ENCODE results near the gene NRXN3.

The NRXN3 gene

DNA sequence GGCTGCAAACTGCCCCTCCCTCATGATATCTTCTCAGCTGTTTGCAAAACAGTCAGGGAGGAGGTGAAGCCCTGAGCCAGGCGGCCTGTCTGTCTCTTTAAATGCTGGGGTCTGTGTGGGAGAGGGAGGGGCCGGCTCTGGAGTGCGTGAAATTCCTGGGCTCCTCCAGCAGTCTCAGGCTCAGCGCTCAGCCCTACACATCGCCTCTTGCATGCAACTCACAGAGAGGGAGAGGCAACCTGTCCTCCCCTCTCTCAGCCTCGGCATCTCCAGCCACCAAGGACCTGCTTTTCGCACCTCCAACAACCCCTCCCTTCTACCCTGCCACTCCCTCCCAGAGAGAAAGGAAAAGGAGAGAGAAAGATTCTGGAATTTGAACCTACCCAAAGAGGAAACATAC lies at the start of gene NRXN3:
Gene NRXN3, plus strand, starts transcription at position 171 of the 400 bp plus-strand sequence. CDS start 72,721 bp downstream, outside the sequence.
- in situ Hi-C loops (cut with MboI; ENCODE audit: low pct_unique_long_range_greater_than_20kb, low sequenced_read_pairs, unreplicated experiment), result no loop called here
- TF ChIP-seq, protein P1, sequence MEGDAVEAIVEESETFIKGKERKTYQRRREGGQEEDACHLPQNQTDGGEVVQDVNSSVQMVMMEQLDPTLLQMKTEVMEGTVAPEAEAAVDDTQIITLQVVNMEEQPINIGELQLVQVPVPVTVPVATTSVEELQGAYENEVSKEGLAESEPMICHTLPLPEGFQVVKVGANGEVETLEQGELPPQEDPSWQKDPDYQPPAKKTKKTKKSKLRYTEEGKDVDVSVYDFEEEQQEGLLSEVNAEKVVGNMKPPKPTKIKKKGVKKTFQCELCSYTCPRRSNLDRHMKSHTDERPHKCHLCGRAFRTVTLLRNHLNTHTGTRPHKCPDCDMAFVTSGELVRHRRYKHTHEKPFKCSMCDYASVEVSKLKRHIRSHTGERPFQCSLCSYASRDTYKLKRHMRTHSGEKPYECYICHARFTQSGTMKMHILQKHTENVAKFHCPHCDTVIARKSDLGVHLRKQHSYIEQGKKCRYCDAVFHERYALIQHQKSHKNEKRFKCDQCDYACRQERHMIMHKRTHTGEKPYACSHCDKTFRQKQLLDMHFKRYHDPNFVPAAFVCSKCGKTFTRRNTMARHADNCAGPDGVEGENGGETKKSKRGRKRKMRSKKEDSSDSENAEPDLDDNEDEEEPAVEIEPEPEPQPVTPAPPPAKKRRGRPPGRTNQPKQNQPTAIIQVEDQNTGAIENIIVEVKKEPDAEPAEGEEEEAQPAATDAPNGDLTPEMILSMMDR (IDR thresholded peaks at IDR 0.05; ENCODE audit: extremely low read depth, insufficient read depth, missing control alignments), result no peak
- DNase-seq (ENCODE audit: low spot score), result no peak

DNA sequence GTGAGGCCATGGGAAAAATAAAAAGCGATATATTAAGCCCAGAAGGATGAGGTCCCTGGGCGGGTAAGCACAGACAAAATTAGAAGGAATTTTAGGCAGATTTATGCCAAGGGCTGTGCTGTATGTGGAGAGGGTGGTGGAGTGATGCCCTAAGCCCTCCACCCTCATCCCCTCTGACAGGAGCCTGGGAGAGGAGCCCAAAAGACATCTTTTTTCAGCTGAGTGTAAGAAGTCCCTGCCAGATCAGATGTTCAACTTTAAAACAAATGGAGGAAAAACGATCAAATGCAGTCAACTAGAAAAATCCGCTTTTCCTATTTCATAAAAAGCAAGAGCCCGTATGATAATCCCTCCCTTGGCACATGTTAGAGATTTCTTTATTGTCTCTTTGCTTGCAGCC lies 47.7 kb upstream of the NRXN3 start:
- TF ChIP-seq, protein P1 (IDR thresholded peaks at IDR 0.05; ENCODE audit: extremely low read depth, insufficient read depth, missing control alignments), result no peak
- no peak for DNase-seq (ENCODE audit: low spot score)
- in situ Hi-C loops (cut with MboI; ENCODE audit: low pct_unique_long_range_greater_than_20kb, low sequenced_read_pairs, unreplicated experiment), result no loop called here

DNA sequence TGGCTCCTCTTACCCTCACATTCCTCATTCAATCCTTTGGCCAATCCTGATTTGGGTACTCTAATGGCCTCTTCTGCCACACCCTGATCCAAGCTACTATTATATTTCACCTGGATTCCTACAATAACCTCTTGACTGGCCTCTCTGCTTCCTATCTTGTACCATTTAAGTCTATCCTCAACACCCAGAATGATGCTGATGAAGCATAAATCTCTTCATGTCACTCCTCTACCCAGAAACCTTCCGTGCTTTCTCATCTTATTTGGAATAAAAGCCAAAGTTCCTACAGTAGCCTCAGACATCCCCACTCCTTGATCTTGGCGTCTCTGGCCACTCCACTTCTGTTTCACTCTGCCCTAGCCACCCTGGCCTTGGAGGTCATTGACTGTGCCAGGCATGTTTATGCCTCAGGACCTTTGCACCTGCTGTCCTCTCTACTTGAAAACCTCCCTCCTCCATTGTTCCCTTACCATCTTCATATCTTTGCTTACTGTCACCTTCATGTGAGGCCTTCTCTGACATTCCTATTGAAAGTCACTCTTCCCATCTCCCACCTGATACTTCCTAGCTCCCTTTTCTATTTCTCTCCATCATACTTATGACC lies 46.4 kb upstream of the NRXN3 start:
- TF ChIP-seq, protein P1 (IDR thresholded peaks at IDR 0.05; ENCODE audit: extremely low read depth, insufficient read depth, missing control alignments), result no peak
- in situ Hi-C loops (cut with MboI; ENCODE audit: low pct_unique_long_range_greater_than_20kb, low sequenced_read_pairs, unreplicated experiment), result no loop called here
- DNase-seq (ENCODE audit: low spot score), result no peak

DNA sequence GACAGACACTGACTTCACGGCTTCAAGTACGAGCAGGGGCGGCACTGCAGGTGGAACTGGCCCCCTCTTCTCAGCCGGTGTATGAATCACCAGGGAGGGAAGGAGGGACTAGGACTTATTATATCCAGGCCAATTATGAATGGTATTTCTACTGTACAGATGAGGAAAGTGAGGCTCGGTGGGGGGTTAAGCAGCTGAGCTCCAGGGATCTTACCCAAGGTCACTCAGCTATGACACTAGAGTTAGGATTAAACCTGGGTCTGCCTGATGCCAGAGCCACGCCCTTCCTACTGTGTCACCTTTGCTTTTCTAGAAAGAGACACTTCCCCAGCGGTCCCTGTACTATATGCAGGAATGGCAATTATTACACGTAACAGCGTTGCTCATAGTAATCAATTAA lies 42.2 kb upstream of the NRXN3 start:
- no peak for DNase-seq (ENCODE audit: low spot score)
- in situ Hi-C loops (cut with MboI; ENCODE audit: low pct_unique_long_range_greater_than_20kb, low sequenced_read_pairs, unreplicated experiment), result no loop called here
- TF ChIP-seq, protein P1 (IDR thresholded peaks at IDR 0.05; ENCODE audit: extremely low read depth, insufficient read depth, missing control alignments), result no peak

DNA sequence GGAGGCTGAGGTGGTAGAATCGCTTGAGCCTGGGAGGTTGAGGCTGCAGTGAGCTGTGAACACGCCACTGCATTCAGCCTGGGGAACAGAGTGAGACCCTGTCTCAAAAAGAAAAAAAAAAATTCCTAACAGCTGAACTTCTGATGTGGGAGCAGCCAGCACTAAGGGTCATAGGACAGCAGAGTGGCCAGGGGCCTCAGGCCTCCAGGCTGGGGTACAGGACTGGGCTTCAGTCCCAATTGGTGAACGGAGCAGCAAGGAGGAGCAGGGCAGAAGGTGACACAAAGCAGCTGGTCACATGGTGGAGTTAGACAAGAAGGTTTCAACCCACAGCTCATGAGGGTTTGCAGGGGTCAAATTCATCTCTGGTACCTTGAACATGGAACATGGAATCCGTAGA lies 40.8 kb upstream of the NRXN3 start:
- TF ChIP-seq, protein P1 (IDR thresholded peaks at IDR 0.05; ENCODE audit: extremely low read depth, insufficient read depth, missing control alignments), result no peak
- no peak for DNase-seq (ENCODE audit: low spot score)
- in situ Hi-C loops (cut with MboI; ENCODE audit: low pct_unique_long_range_greater_than_20kb, low sequenced_read_pairs, unreplicated experiment), result no loop called here

DNA sequence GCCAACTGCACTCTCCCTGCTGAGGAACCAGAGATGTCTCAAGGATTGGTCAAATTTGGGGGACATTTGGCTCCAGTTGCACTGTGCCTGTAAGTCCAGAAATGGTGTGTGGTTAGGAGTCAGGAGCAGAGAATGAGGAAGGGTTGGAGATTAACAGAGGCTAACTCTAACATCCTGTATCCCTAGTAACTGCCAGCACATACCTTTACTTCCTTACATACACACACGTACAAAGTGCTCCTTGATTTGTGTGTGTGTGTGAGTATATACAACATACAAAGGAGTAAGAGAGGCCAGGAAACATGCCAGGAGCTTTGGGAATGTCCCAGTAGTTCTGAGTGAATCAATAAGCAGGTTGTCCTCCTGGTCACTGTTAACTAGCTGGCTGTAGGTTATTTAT lies 39.8 kb upstream of the NRXN3 start:
- in situ Hi-C loops (cut with MboI; ENCODE audit: low pct_unique_long_range_greater_than_20kb, low sequenced_read_pairs, unreplicated experiment), result no loop called here
- DNase-seq (ENCODE audit: low spot score), result no peak
- TF ChIP-seq, protein P1 (IDR thresholded peaks at IDR 0.05; ENCODE audit: extremely low read depth, insufficient read depth, missing control alignments), result no peak
